ENCODE measurements around the gene CFL1.

The CFL1 gene

GRCh38 chr11:65872586-65873317 lies 14.8 kb upstream of the CFL1 start, which contains the start of gene EFEMP2:
EFEMP2 (minus strand) TSS chr11:65872800; CDS start chr11:65872354, 446 bp downstream.
- no peak for TF ChIP-seq FOXM1 (IDR thresholded peaks at IDR 0.05; ENCODE audit: borderline replicate concordance)
- POLR2A ChIA-PET = interaction anchor here (3.8 to 17.2 kb wide), 3 partner anchors 12 to 16 kb away, joined by 20 to 289 read pairs (median 97); partner anchors contain the start of genes CCDC85B, CFL1, FIBP and MUS81
- CTCF ChIA-PET = interaction anchor here (0.6 to 2.5 kb wide), 3 partner anchors 13 to 504 kb away, joined by 3 to 11 read pairs (median 5); partner anchors contain the start of genes FIBP and MUS81
- no peak for DNase-seq (ENCODE audit: extremely low spot score)

DNA sequence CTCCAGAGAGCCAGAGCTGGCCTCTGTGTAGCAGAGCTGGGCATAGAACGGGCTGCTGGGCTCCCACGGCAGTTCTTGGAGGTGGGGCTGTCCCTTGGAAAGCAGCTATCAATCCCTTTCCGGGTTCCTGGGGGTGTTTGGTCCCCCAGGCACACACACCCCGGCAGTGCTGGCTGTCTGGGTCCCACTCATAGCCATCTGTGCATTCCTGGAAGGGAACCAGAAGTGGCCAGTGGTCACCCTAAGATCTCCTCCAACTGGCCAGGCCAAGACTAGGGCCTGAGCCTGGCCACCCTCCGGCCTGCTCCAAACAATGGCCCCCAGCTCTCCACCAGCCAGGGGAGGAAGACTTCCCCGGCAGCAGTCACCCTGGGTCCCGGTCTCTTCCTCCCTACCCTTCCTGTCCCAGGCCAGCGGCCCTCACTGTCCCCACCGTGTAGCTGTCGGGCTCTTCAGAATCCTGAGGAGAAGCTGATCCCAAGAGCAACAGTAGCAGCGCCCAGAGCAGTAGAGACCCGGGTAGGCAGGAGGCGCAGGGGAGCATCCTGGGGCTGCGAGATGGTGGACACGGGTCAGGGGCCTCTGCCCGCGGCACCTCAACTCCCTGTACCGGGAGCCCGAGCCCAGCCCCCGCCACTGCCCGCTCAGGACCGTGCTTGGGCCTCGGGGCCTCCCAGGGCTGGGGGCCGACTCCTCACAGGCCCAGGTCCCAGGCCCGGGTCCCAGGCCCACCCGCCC lies 14.0 kb upstream of the CFL1 start:
- CTCF ChIA-PET = interaction anchor here (0.6 to 1.8 kb wide), 4 partner anchors 12 to 505 kb away, joined by 3 to 11 read pairs (median 5); partner anchors contain the start of gene FIBP
- no peak for DNase-seq (ENCODE audit: extremely low spot score)

GRCh38 chr11:65870706-65871681 lies 13.0 kb upstream of the CFL1 start:
- TF ChIP-seq CTBP1 (IDR thresholded peaks at IDR 0.05; ENCODE audit: borderline replicate concordance) = no peak
- no peak for DNase-seq (ENCODE audit: extremely low spot score)
- POLR2A ChIA-PET = interaction anchor here (5.3 to 17.2 kb wide), 2 partner anchors 11 to 18 kb away, joined by 97 to 289 read pairs; partner anchors contain the start of genes CCDC85B, CFL1, FIBP and MUS81
- CTCF ChIA-PET = interaction anchor here (1.2 to 1.8 kb wide), 3 partner anchors 11 to 18 kb away, joined by 5 to 11 read pairs (median 5); partner anchors contain the start of gene FIBP

More for the DNA sequence above, 14.0 kb upstream of the CFL1 start:
- TF ChIP-seq FOXA1 (IDR thresholded peaks at IDR 0.05) = no peak
- no peak for TF ChIP-seq ELF4 (IDR thresholded peaks at IDR 0.05)
- no peak for TF ChIP-seq BHLHE40 (IDR thresholded peaks at IDR 0.05; ENCODE audit: borderline replicate concordance)
- TF ChIP-seq, protein P1, sequence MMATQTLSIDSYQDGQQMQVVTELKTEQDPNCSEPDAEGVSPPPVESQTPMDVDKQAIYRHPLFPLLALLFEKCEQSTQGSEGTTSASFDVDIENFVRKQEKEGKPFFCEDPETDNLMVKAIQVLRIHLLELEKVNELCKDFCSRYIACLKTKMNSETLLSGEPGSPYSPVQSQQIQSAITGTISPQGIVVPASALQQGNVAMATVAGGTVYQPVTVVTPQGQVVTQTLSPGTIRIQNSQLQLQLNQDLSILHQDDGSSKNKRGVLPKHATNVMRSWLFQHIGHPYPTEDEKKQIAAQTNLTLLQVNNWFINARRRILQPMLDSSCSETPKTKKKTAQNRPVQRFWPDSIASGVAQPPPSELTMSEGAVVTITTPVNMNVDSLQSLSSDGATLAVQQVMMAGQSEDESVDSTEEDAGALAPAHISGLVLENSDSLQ (IDR thresholded peaks at IDR 0.05) = no peak
- TF ChIP-seq CTBP1 (IDR thresholded peaks at IDR 0.05; ENCODE audit: borderline replicate concordance) = no peak
- no peak for TF ChIP-seq ARNT (IDR thresholded peaks at IDR 0.05)
- no peak for TF ChIP-seq L3MBTL2 (conservative IDR thresholded peaks at IDR 0.05)
- POLR2A ChIA-PET = interaction anchor here (5.3 to 17.2 kb wide), 2 partner anchors 12 to 17 kb away, joined by 97 to 289 read pairs; partner anchors contain the start of genes CCDC85B, CFL1, FIBP and MUS81

DNA sequence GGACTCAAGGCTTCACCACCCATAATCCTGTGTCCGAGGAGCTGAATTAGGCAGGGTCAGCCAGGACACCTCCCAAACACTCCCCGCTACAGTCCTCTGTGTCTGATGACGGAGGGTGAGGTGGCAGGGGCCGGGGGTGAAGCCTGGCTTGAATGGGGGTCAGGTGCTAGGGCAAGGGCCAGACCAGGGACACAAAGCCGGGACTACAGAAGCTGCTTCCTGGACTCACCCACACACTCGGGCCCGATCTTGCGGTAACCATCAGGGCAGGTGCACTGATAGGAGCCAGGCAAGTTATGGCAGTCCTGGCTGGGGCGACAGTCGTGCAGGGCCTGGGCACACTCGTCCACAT lies 12.3 kb upstream of the CFL1 start:
- ChIA-PET POLR2A (interaction anchor here (1.0 to 17.2 kb wide), 4 partner anchors 10 to 152 kb away, joined by 3 to 289 read pairs (median 50); partner anchors contain the start of genes CCDC85B, CFL1, FIBP and MUS81), CTCF (interaction anchor here (1.1 kb wide), 2 partner anchors 11 to 18 kb away, joined by 3 to 4 read pairs; partner anchors contain the start of genes FIBP and MUS81)
- no peak for DNase-seq (ENCODE audit: extremely low spot score)
- no peak for TF ChIP-seq SP1 (IDR thresholded peaks at IDR 0.05)
- no peak for TF ChIP-seq HDGF (IDR thresholded peaks at IDR 0.05; ENCODE audit: borderline replicate concordance)
- TF ChIP-seq ARNT (IDR thresholded peaks at IDR 0.05) = no peak
- TF ChIP-seq CTBP1 (IDR thresholded peaks at IDR 0.05; ENCODE audit: borderline replicate concordance) = no peak
- no peak for TF ChIP-seq L3MBTL2 (conservative IDR thresholded peaks at IDR 0.05)
- TF ChIP-seq ZNF384 (IDR thresholded peaks at IDR 0.05) = no peak
- no peak for TF ChIP-seq LEF1 (IDR thresholded peaks at IDR 0.05; ENCODE audit: borderline replicate concordance)
- no peak for TF ChIP-seq FOXK2 (IDR thresholded peaks at IDR 0.05)
- TF ChIP-seq TARDBP (IDR thresholded peaks at IDR 0.05) = no peak
- TF ChIP-seq FOXA1 (IDR thresholded peaks at IDR 0.05) = no peak
- no peak for TF ChIP-seq NFRKB (IDR thresholded peaks at IDR 0.05)
- TF ChIP-seq BHLHE40 (IDR thresholded peaks at IDR 0.05; ENCODE audit: borderline replicate concordance) = no peak
- TF ChIP-seq, protein P1 (IDR thresholded peaks at IDR 0.05) = no peak
- no peak for TF ChIP-seq ELF4 (IDR thresholded peaks at IDR 0.05)
- no peak for TF ChIP-seq SUZ12 (IDR thresholded peaks at IDR 0.05)

GRCh38 chr11:65869643-65870306 lies 11.8 kb upstream of the CFL1 start:
- TF ChIP-seq CTBP1 (IDR thresholded peaks at IDR 0.05; ENCODE audit: borderline replicate concordance) = no peak
- TF ChIP-seq FOXK2 (IDR thresholded peaks at IDR 0.05) = no peak
- TF ChIP-seq L3MBTL2 (conservative IDR thresholded peaks at IDR 0.05) = no peak
- TF ChIP-seq TARDBP (IDR thresholded peaks at IDR 0.05) = no peak
- no peak for TF ChIP-seq FOXA1 (IDR thresholded peaks at IDR 0.05)
- no peak for TF ChIP-seq HDGF (IDR thresholded peaks at IDR 0.05; ENCODE audit: borderline replicate concordance)
- TF ChIP-seq BHLHE40 (IDR thresholded peaks at IDR 0.05; ENCODE audit: borderline replicate concordance) = no peak
- TF ChIP-seq SUZ12 (IDR thresholded peaks at IDR 0.05) = no peak
- TF ChIP-seq FOXM1 (IDR thresholded peaks at IDR 0.05; ENCODE audit: borderline replicate concordance) = no peak
- TF ChIP-seq NFRKB (IDR thresholded peaks at IDR 0.05) = no peak
- TF ChIP-seq, protein P1 (IDR thresholded peaks at IDR 0.05) = no peak
- TF ChIP-seq ELF4 (IDR thresholded peaks at IDR 0.05) = no peak
- TF ChIP-seq LEF1 (IDR thresholded peaks at IDR 0.05; ENCODE audit: borderline replicate concordance) = no peak
- no peak for TF ChIP-seq ZNF384 (IDR thresholded peaks at IDR 0.05)
- TF ChIP-seq SP1 (IDR thresholded peaks at IDR 0.05) = no peak
- no peak for TF ChIP-seq ARNT (IDR thresholded peaks at IDR 0.05)
- ChIA-PET POLR2A (interaction anchor here (1.0 to 17.2 kb wide), 5 partner anchors 10 to 158 kb away, joined by 3 to 289 read pairs (median 8); partner anchors contain the start of genes CCDC85B, CFL1, FIBP and KAT5), CTCF (interaction anchor here (1.1 to 1.6 kb wide), 3 partner anchors 10 to 19 kb away, joined by 3 to 9 read pairs (median 4); partner anchors contain the start of genes FIBP and MUS81)
- DNase-seq (ENCODE audit: extremely low spot score) = no peak

Measured in HEK293T (cell line).